ENCODE data around the gene TMEM131L. TPM values are rescaled to one million over a fixed set of nuclear protein-coding genes. Genes with fewer than 3 reads are reported as not detected.
A peak's percentile ranks its signal among the peaks of the same experiment; 100 is the strongest.

The TMEM131L gene
- total RNA-seq, 1 experiment from 2014 or later = 14.6 TPM

DNA sequence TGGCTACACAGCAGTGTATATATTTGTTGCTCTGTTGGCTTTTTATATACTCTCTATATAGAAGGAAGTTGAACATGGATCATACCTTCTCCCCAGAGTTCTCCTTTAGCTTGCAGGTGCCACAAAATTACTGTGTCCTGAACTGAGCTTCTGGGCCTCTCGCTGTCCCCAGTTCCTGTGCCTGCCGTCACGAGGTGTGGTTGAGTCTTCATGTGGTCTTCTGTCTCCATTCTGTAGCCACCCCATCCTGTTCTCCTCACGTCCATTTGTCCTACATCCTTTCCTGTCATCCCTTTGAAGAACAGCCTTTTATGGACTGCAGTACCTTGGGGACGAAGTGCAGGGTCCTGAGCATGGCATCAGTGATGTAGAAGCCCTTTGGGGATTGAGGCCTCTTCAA lies 14.5 kb downstream of the TMEM131L start:
- H4K91ac ChIP-seq (ENCODE audit: insufficient read length, low read depth, low read length) = no peak overlapping the region
- H3K27me3 Mint-ChIP-seq (ENCODE audit: low read depth) = no peaks in the 10 kb centered on the region

More for the DNA sequence above, 14.5 kb downstream of the TMEM131L start:
- Mint-ChIP-seq H3K27ac (peak overlapping the region in 2 of 3 experiments; percentile 10 to 83; a peak in 5 of 7 replicates), H3K4me3 (no peak overlapping the region), H3K36me3 (ENCODE audit: insufficient read depth in 1 of 3, low read depth in 3 of 3) (peaks cover 0 to 17% (median 8%) of the 10 kb centered on the region in 3 experiments; a peak in 5 of 7 replicates), H3K9me3 (no peaks in the 10 kb centered on the region), H3K4me1 (peaks cover 23 to 24% of the 10 kb centered on the region in 2 experiments)
- Histone ChIP-seq H2BK120ac (ENCODE audit: low read depth, low read length, poor library complexity, severe bottlenecking) (no peak overlapping the region), H2AFZ (ENCODE audit: low read length) (no peak overlapping the region), H3K9ac (ENCODE audit: extremely low read depth, insufficient read length, low read length) (no peak overlapping the region), H2AK5ac (ENCODE audit: insufficient read length, low read length) (no peak overlapping the region), H3K56ac (ENCODE audit: insufficient read length, low read depth, low read length) (no peak overlapping the region), H2BK20ac (ENCODE audit: low read depth, low read length, poor library complexity, severe bottlenecking) (no peak overlapping the region), H3K4me2 (ENCODE audit: insufficient read depth, insufficient read length, low read length) (no peak overlapping the region), H4K5ac (ENCODE audit: insufficient read length, low read depth, low read length) (no peak overlapping the region), H3K27me3 (ENCODE audit: insufficient read depth, low read length) (no peaks in the 10 kb centered on the region), H4K20me1 (ENCODE audit: control insufficient read depth, insufficient read depth, insufficient read length) (no peaks in the 10 kb centered on the region), H3K4ac (ENCODE audit: low read depth, low read length) (no peak overlapping the region), H3K27ac (ENCODE audit: insufficient read length, low read depth, low read length) (no peak overlapping the region), H3K79me2 (ENCODE audit: insufficient read depth, low read length) (peaks cover 2% of the 10 kb centered on the region; the same call in 1 of the 2 replicates), H3T11ph (ENCODE audit: low read length) (no peak overlapping the region), H3K4me1 (ENCODE audit: insufficient read depth, low read length) (peaks cover 3% of the 10 kb centered on the region; the same call in 1 of the 2 replicates), H2BK15ac (ENCODE audit: low read depth, low read length) (no peak overlapping the region), H2BK5ac (ENCODE audit: insufficient read length, low read length) (no peak overlapping the region), H3K23me2 (ENCODE audit: insufficient read length, low read depth, low read length, poor library complexity, severe bottlenecking) (no peaks in the 10 kb centered on the region), H3K18ac (ENCODE audit: insufficient read length, low read depth, low read length) (no peak overlapping the region), H3K79me1 (ENCODE audit: insufficient read depth, low read depth, low read length, poor library complexity, severe bottlenecking) (no peaks in the 10 kb centered on the region), H3K14ac (ENCODE audit: insufficient read depth, low read length) (no peak overlapping the region), H3K23ac (ENCODE audit: insufficient read length, low read depth, low read length) (no peak overlapping the region), H4K8ac (replicated peaks; ENCODE audit: insufficient read length, low read depth, low read length) (no peak overlapping the region), H2BK12ac (ENCODE audit: insufficient read length, low read depth, low read length) (no peak overlapping the region), H3K9me3 (ENCODE audit: control insufficient read depth, low read depth, low read length) (no peaks in the 10 kb centered on the region)
- no CpG with 5 or more reads among the region's 5 CpGs for WGBS (ENCODE audit: extremely low coverage, insufficient read length, low lambda C conversion rate)
- no peak for DNase-seq
- TF ChIP-seq, protein P1, sequence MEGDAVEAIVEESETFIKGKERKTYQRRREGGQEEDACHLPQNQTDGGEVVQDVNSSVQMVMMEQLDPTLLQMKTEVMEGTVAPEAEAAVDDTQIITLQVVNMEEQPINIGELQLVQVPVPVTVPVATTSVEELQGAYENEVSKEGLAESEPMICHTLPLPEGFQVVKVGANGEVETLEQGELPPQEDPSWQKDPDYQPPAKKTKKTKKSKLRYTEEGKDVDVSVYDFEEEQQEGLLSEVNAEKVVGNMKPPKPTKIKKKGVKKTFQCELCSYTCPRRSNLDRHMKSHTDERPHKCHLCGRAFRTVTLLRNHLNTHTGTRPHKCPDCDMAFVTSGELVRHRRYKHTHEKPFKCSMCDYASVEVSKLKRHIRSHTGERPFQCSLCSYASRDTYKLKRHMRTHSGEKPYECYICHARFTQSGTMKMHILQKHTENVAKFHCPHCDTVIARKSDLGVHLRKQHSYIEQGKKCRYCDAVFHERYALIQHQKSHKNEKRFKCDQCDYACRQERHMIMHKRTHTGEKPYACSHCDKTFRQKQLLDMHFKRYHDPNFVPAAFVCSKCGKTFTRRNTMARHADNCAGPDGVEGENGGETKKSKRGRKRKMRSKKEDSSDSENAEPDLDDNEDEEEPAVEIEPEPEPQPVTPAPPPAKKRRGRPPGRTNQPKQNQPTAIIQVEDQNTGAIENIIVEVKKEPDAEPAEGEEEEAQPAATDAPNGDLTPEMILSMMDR (conservative IDR thresholded peaks at IDR 0.05) = no peak

Measured in H9 (cell line).